Brain microvascular endothelial cell (primary cell): ENCODE results near the gene FLRT1.

Experiments used
- DNase-seq: peaks from one replicate; pipeline ENCODE4 v3.0.0-alpha.2; 2020
- H3K27ac ChIP-seq: fragments of 250-450 bp; sonication (Bioruptor Pico); 2 replicates; pipeline ENCODE4 v1.5.1; 2020; ENCODE audit warnings: mild to moderate bottlenecking, moderate library complexity
- H3K27me3 ChIP-seq: fragments of 250-450 bp; sonication (Bioruptor Pico); replicated peaks from 2 replicates; pipeline ENCODE4 v1.5.1; 2020; ENCODE audit warnings: mild to moderate bottlenecking
- H3K36me3 ChIP-seq: fragments of 250-450 bp; sonication (Bioruptor Pico); replicated peaks from 2 replicates; pipeline ENCODE4 v1.5.1; 2020; ENCODE audit warnings: mild to moderate bottlenecking
- H3K4me3 ChIP-seq: 2 replicates; pipeline ENCODE4 v1.5.1; 2011; ENCODE audit warnings: low read depth, mild to moderate bottlenecking, control low read depth, low read length, moderate library complexity
- CTCF ChIP-seq: IDR thresholded peaks from 2 replicates; pipeline ENCODE4 v1.5.1; 2011; ENCODE audit warnings: low read depth, mild to moderate bottlenecking, moderate library complexity, low read length, control low read depth, inconsistent platforms; ENCODE audit errors: missing control alignments
- in situ Hi-C: cut with HindIII; loops from 2 replicates; pipeline ENCODE4 v1.10.0; 2017; ENCODE audit warnings: low sequenced_read_pairs, low pct_ligation_motif_present

The FLRT1 gene

GRCh38 chr11:64078905-64079304 lies 43.2 kb downstream of the FLRT1 start:
- Histone ChIP-seq H3K36me3 (no peaks in the 10 kb centered on the region), H3K27ac (no peak overlapping the region), H3K4me3 (no peak overlapping the region), H3K27me3 (peaks cover 39% of the 10 kb centered on the region)
- in situ Hi-C loops, result no loop called here
- DNase-seq, result no peak
- no peak for TF ChIP-seq CTCF

- Histone ChIP-seq H3K4me3 (no peak overlapping the region), H3K36me3 (no peaks in the 10 kb centered on the region), H3K27ac (no peak overlapping the region), H3K27me3 (peaks cover 39% of the 10 kb centered on the region)
- DNase-seq, result no peak
- in situ Hi-C loops, result no loop called here
- TF ChIP-seq CTCF, result no peak
These were observed 44.7 kb downstream of the FLRT1 start for GRCh38 chr11:64080390-64080789.

- TF ChIP-seq CTCF, result no peak
- H3K36me3 ChIP-seq, result no peaks in the 10 kb centered on the region
- DNase-seq, result no peak
- in situ Hi-C loops, result no loop called here
- H3K27me3 ChIP-seq, result peaks cover 39% of the 10 kb centered on the region
- no peak overlapping the region for H3K27ac ChIP-seq
- no peak overlapping the region for H3K4me3 ChIP-seq
These were observed 46.2 kb downstream of the FLRT1 start for GRCh38 chr11:64081745-64082442.

GRCh38 chr11:64083398-64084080 lies 47.8 kb downstream of the FLRT1 start:
- no peak for TF ChIP-seq CTCF
- DNase-seq, result no peak
- H3K4me3 ChIP-seq, result no peak overlapping the region
- peaks cover 36% of the 10 kb centered on the region for H3K27me3 ChIP-seq
- no peaks in the 10 kb centered on the region for H3K36me3 ChIP-seq
- in situ Hi-C loops, result no loop called here
- no peak overlapping the region for H3K27ac ChIP-seq

- no peak for TF ChIP-seq CTCF
- H3K4me3 ChIP-seq, result no peak overlapping the region
- in situ Hi-C loops, result no loop called here
- H3K36me3 ChIP-seq, result no peaks in the 10 kb centered on the region
- H3K27me3 ChIP-seq, result peaks cover 31% of the 10 kb centered on the region
- no peak overlapping the region for H3K27ac ChIP-seq
- no peak for DNase-seq
These were observed 48.6 kb downstream of the FLRT1 start for GRCh38 chr11:64084146-64084950.
